WI38 (cell line): ENCODE results near the gene FLNA.

Experiments
- H3K4me3 ChIP-seq: 2 replicates; pipeline ENCODE4 v1.5.1; 2011; ENCODE audit warnings: low read depth, mild to moderate bottlenecking, control low read depth, low read length
- TF ChIP-seq, protein P1 (sequence below): IDR thresholded peaks from 2 replicates; pipeline ENCODE4 v1.5.1; 2012; ENCODE audit warnings: low read depth, mild to moderate bottlenecking, control low read depth, low read length

Gene FLNA

DNA sequence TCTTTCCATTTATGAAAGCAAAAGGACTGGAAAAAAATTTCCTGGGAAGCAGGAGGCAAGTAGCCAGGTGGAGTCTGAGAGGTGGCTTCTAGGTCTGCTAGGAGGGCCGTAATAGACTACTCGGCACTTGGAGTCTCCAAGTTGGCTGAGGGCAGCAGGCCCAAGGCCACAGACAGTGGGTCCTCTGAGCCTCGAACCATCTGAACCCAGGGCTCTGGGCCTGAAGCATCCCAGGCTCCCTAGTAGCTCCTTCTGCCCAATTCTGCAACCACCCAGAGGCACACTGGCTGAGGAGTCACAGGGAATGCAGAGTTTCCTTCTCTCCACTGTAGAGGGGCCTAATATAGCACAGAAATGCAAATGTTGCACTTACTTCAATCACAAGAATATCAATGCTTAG is 59.0 kb downstream of the FLNA start:
- H3K4me3 ChIP-seq, result no peak overlapping the region
- TF ChIP-seq, protein P1, sequence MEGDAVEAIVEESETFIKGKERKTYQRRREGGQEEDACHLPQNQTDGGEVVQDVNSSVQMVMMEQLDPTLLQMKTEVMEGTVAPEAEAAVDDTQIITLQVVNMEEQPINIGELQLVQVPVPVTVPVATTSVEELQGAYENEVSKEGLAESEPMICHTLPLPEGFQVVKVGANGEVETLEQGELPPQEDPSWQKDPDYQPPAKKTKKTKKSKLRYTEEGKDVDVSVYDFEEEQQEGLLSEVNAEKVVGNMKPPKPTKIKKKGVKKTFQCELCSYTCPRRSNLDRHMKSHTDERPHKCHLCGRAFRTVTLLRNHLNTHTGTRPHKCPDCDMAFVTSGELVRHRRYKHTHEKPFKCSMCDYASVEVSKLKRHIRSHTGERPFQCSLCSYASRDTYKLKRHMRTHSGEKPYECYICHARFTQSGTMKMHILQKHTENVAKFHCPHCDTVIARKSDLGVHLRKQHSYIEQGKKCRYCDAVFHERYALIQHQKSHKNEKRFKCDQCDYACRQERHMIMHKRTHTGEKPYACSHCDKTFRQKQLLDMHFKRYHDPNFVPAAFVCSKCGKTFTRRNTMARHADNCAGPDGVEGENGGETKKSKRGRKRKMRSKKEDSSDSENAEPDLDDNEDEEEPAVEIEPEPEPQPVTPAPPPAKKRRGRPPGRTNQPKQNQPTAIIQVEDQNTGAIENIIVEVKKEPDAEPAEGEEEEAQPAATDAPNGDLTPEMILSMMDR, result no peak

DNA sequence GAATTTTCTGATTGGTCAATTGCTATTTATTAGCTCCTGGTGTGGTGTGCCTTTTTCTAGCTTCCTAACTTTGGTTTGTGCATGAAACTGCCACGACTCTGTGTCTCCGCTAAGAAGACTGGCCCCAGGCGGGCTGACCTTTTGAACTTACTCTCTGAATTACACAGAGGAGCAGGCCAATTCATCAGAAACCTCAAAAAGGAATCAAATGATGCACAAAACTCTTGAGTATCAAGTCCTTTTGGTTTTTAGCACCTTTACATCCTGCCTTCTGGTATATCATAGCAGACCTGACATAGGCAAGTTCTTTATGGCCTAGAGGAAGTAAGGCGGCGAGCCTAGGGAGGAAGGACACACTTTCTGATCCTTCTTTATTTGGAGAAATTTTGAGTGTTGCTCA is 61.3 kb downstream of the FLNA start:
- no peak overlapping the region for H3K4me3 ChIP-seq
- TF ChIP-seq, protein P1, result no peak

DNA sequence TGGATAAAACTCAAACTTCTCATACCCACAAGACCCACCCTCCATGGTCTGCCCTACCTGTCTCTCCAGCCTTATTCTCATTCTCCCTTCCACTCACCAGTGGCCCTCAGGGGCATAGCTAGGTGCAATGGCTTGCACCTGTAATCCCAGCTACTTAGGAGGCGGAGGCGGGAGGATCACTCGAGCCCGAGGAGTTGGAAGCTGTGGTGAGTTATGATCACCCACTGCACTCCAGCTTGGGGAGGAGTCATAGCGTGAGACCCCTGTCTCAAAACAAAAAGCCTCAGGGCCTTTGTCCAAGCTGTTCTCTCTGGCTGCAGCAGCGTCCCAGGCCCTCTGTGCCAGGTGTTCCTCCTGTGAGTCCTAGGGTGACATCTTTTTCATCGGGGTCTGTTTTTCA is 62.3 kb downstream of the FLNA start:
- TF ChIP-seq, protein P1, result no peak
- H3K4me3 ChIP-seq, result no peak overlapping the region

DNA sequence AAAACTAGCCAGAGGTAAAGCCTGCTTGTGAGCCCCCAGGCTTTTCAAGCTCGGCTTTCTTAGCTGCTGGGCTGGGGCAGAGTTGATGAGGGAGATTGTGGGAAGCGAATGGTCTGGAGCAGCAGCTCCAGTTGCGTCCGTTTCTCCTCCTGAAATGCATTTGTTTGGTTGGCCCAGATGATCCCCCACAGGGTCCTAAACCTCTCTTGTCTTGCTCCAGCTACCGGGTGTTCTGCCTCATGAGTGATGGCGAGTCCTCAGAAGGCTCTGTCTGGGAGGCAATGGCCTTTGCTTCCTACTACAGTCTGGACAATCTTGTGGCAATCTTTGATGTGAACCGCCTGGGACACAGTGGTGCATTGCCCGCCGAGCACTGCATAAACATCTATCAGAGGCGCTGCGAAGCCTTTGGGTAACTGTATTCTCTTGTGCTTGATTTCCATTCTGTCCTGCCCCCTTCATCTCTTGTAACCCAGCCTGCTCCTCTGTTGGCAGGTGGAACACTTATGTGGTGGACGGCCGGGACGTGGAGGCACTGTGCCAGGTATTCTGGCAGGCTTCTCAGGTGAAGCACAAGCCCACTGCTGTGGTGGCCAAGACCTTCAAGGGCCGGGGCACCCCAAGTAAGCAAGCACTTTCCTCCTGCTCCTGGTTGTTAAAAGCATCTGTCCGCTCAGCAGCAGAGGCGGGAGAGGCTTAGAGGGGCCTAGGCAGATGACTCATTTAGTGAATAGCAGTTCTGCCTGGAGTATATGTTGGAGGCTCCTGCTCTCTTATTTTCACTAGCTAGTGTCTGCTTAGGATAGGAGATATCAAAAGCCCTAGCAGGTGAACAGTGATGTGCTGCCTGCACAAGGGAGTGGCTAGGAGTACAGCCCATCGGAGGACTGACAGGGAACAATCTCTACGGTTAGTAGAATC is 63.6 kb downstream of the FLNA start:
- TF ChIP-seq, protein P1, result peak; percentile 5; the same call in 1 of the 2 replicates

DNA sequence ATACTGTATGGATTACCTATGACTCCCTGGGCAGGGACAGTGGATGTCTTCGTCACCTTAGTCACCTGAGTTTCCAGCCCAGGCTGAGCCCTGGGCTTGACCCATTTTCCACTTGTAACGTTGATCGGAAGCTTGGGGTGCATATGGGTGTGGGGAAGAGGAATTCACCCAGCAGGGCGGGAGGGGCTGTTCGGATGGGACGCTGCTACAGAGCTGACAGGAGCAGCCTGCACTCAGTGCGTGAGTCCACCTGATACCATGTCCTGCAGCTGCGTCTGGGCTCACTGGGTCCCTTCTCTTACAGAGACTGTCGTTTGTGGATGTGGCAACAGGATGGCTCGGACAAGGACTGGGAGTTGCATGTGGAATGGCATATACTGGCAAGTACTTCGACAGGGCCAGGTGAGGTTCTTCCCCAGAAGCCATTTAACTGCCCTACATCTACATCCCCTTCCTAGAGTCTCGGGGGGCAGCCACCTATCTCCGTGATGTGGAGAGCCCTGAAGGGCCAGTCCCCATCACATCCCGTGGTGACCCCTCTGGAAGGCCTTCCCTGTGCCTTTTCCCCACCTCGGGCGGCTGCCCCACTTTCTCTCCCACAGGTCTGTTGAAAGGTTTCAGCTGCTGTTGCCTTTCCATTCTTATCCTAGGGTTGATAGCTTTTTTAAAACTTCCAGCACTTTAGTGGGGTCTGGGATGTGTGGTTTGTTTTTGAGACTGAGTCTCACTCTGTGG is 65.2 kb downstream of the FLNA start:
- TF ChIP-seq, protein P1, result no peak
- no peak overlapping the region for H3K4me3 ChIP-seq

More for the DNA sequence above, 63.6 kb downstream of the FLNA start:
- H3K4me3 ChIP-seq, result no peak overlapping the region

DNA sequence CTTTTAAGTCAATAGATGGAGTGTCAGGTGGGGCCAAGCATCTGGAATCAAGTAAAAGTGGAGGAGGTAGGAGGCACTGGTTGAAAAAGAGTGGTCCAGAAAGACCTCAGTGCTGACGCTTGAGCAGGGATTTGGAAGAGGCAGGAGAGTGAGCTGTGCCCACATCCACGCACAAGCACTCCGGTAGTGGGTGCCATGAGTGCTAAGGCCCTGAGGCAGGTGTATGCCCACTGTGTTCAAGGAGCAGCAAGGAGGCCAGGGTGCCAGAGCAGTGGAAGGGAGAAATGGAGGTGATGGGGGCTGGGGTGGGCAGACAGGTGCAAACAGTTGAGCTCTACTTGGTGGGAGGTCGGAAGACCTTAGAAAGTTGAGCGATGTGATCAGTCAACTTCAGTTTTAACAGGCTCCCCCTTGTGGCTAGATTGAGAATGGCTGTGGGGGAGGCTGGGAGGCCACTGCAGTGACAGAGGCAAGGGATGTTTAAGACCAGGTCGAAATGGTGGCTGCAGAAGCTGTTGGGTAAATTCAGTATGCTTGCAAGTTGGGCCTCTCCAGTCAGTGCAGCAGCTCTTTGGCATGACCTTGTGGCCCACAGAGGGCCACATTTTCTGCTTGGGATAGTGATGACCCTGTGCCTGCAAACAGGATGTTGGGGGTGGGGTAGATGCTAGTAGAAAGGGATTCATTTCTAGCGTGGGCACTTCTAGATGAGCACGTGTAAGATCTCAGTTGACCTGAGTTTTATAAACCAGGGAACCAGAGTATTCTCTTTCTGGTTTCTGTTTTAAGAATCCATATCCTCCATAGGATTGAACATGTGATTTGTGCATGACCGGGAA is 66.1 kb downstream of the FLNA start:
- TF ChIP-seq, protein P1, result peak; percentile 73
- no peak overlapping the region for H3K4me3 ChIP-seq
